ENCODE results near the gene CDK5R2. TPM values are rescaled to one million over a fixed set of nuclear protein-coding genes. Genes with fewer than 3 reads are reported as not detected.

Gene CDK5R2
- total RNA-seq, 4 donors from 2014 or later = not detected

- ATAC-seq = no peak
- intact Hi-C loops (cut with DNase I; ENCODE audit: low total_unique reads) = loop anchor here (5.0 kb wide), 1 partner anchor 176 kb away; no protein-coding TSS in a partner anchor
- Histone ChIP-seq H3K27ac (no peak overlapping the region), H3K4me1 (peaks cover 27 to 33% of the 10 kb centered on the region in 2 donors), H3K4me3 (peak overlapping the region in 1 of 4 donors; percentile 28), H3K27me3 (peaks cover 71 to 85% (median 80%) of the 10 kb centered on the region in 3 donors), H3K36me3 (no peaks in the 10 kb centered on the region), H3K9me3 (no peaks in the 10 kb centered on the region)
- TF ChIP-seq POLR2A (IDR thresholded peaks at IDR 0.05) (no peak), CTCF (IDR thresholded peaks at IDR 0.05 in 4 of 5, conservative IDR thresholded peaks at IDR 0.05 in 1 of 5) (no peak)
- no peak for DNase-seq
- in situ Hi-C loops (cut with MboI; ENCODE audit: low sequenced_read_pairs in 4 of 4) = no loop called here
Measured at GRCh38 chr2:218980735-218981389, 21.4 kb downstream of the CDK5R2 start.

- Histone ChIP-seq H3K27me3 (peaks cover 75 to 86% (median 85%) of the 10 kb centered on the region in 3 donors), H3K9me3 (no peaks in the 10 kb centered on the region), H3K4me3 (peak overlapping the region in 1 of 4 donors; percentile 28), H3K4me1 (peaks cover 27 to 33% of the 10 kb centered on the region in 2 donors), H3K27ac (no peak overlapping the region), H3K36me3 (no peaks in the 10 kb centered on the region)
- no peak for DNase-seq
- TF ChIP-seq POLR2A (IDR thresholded peaks at IDR 0.05) = no peak
- no peak for TF ChIP-seq CTCF (IDR thresholded peaks at IDR 0.05 in 4 of 5, conservative IDR thresholded peaks at IDR 0.05 in 1 of 5)
- in situ Hi-C loops (cut with MboI; ENCODE audit: low sequenced_read_pairs in 4 of 4) (no loop called here), intact Hi-C loops (cut with DNase I; ENCODE audit: low total_unique reads) (loop anchor here (5.0 kb wide), 1 partner anchor 176 kb away; no protein-coding TSS in a partner anchor)
- ATAC-seq = no peak
Measured at GRCh38 chr2:218981390-218981880, 22.0 kb downstream of the CDK5R2 start.

- no peak overlapping the region for H3K27ac ChIP-seq
- ATAC-seq (no peak), DNase-seq (no peak)
- H3K27me3 ChIP-seq = peaks cover 81 to 90% (median 88%) of the 10 kb centered on the region in 3 donors
- TF ChIP-seq POLR2A (IDR thresholded peaks at IDR 0.05) = no peak
- TF ChIP-seq CTCF (IDR thresholded peaks at IDR 0.05 in 4 of 5, conservative IDR thresholded peaks at IDR 0.05 in 1 of 5) = no peak
- H3K4me1 ChIP-seq = peaks cover 27 to 33% of the 10 kb centered on the region in 2 donors
- intact Hi-C loops (cut with DNase I; ENCODE audit: low total_unique reads) = loop anchor here (5.0 kb wide), 1 partner anchor 175 kb away; no protein-coding TSS in a partner anchor
- peak overlapping the region; percentile 24 to 54 (median 32) for H3K4me3 ChIP-seq
- no peaks in the 10 kb centered on the region for H3K36me3 ChIP-seq
- in situ Hi-C loops (cut with MboI; ENCODE audit: low sequenced_read_pairs in 4 of 4) = no loop called here
- H3K9me3 ChIP-seq = no peaks in the 10 kb centered on the region
Measured at GRCh38 chr2:218981881-218982585, 22.6 kb downstream of the CDK5R2 start.

- in situ Hi-C loops (cut with MboI; ENCODE audit: low sequenced_read_pairs in 4 of 4) = no loop called here
- DNase-seq (no peak), ATAC-seq (no peak)
- Histone ChIP-seq H3K27ac (no peak overlapping the region), H3K9me3 (no peaks in the 10 kb centered on the region), H3K4me3 (peak overlapping the region in 1 of 4 donors; percentile 54), H3K4me1 (peaks cover 27 to 33% of the 10 kb centered on the region in 2 donors), H3K36me3 (no peaks in the 10 kb centered on the region), H3K27me3 (peaks cover 87 to 97% (median 89%) of the 10 kb centered on the region in 3 donors)
- no peak for TF ChIP-seq POLR2A (IDR thresholded peaks at IDR 0.05)
- no peak for TF ChIP-seq CTCF (IDR thresholded peaks at IDR 0.05 in 4 of 5, conservative IDR thresholded peaks at IDR 0.05 in 1 of 5)
- intact Hi-C loops (cut with DNase I; ENCODE audit: low total_unique reads) = loop anchor here (5.0 kb wide), 1 partner anchor 175 kb away; no protein-coding TSS in a partner anchor
Measured at GRCh38 chr2:218982586-218983262, 23.3 kb downstream of the CDK5R2 start.
